Naive thymus-derived CD8-positive, alpha-beta T cell (primary cell): ENCODE results near the gene TRPM2. TPM values are rescaled to one million over a fixed set of nuclear protein-coding genes. Genes with fewer than 3 reads are reported as not detected.

Experiments used
- ATAC-seq, 2 donors: fragments of 150-1000 bp; cut with Tn5 transposase in 1 of 2; sonication (Bioruptor Pico), chemical (Tn5 transposase) in 1 of 2; 1 replicate in 1 of 2; 2 replicates in 1 of 2; pipeline ENCODE4 v1.10.0; 2021; ENCODE audit warnings: mild to moderate bottlenecking in 2 of 2, moderate library complexity in 2 of 2
- POLR2A ChIA-PET: fragments of 350-600 bp; sonication (Branson Sonifier 250); formaldehyde crosslinking; loops from one replicate; lab custom pipeline; 2021; ENCODE audit warnings: antibody characterized with exemption; lab: Charles Lee
- DNase-seq, 10 donors: peaks; one replicate each; pipeline versions ENCODE4 v3.0.0 to v3.0.0-alpha.2; 2020 to 2022
- H3K27ac Mint-ChIP-seq, 10 donors: one replicate each; pipeline ENCODE4 v1.8.0; 2020 to 2022; ENCODE audit warnings: mild to moderate bottlenecking in 10 of 10, mixed read lengths in 10 of 10, moderate library complexity in 4 of 10, inconsistent platforms in 1 of 10
- H3K27me3 Mint-ChIP-seq, 5 donors: one replicate each; pipeline ENCODE4 v1.8.0; 2021 to 2022; ENCODE audit warnings: mixed read lengths in 5 of 5
- H3K36me3 Mint-ChIP-seq, 3 donors: one replicate each; pipeline ENCODE4 v1.8.0; 2020 to 2022; ENCODE audit warnings: mixed read lengths in 3 of 3, mild to moderate bottlenecking in 2 of 3, inconsistent platforms in 1 of 3
- H3K4me1 Mint-ChIP-seq, 4 donors: one replicate each; pipeline ENCODE4 v1.8.0; 2021 to 2022; ENCODE audit warnings: mixed read lengths in 4 of 4
- H3K4me3 Mint-ChIP-seq, 10 donors: one replicate each; pipeline ENCODE4 v1.8.0; 2020 to 2022; ENCODE audit warnings: mild to moderate bottlenecking in 10 of 10, mixed read lengths in 10 of 10, moderate library complexity in 6 of 10, inconsistent platforms in 1 of 10
- H3K9me3 Mint-ChIP-seq, 9 donors: one replicate each; pipeline ENCODE4 v1.8.0; 2020 to 2022; ENCODE audit warnings: mixed read lengths in 9 of 9, mild to moderate bottlenecking in 3 of 9, inconsistent platforms in 1 of 9, moderate library complexity in 1 of 9
- polyA plus RNA-seq, 3 donors: library from polyadenylated mRNA; unstranded; fragments of 300-500 nt; fragmentation: Illumina TruSeq; gene quantifications; one replicate each; pipeline ENCODE4 v1.2.3, GENCODE V29; 2021
- total RNA-seq, 8 experiments: library from RNA in 2 of 8; stranded (reverse) in 2 of 8; gene quantifications; one replicate each; pipeline ENCODE4 v1.2.3 and lab custom pipeline; 2021 to 2026

TRPM2 gene
- total and polyA plus RNA-seq, 5 experiments from 2014 or later = 0.20 to 1.2 (median 0.37) TPM

DNA sequence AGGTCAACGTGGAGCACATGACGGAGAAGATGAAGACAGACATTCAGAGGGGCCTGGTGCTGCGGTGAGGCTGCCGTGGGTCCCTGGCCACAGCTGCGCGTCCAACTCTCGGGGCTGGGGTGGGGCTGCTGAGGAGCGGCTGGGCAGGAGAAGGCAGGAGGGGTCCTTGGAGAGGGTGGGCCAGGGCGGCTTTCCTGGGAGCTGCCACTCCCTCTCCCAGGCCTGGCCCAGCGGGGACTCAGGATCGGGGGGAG is 28.6 kb upstream of the TRPM2 start:
- Mint-ChIP-seq H3K27ac (no peak overlapping the region), H3K27me3 (no peaks in the 10 kb centered on the region), H3K9me3 (no peaks in the 10 kb centered on the region), H3K36me3 (peaks cover 0 to 16% (median 0%) of the 10 kb centered on the region in 3 donors), H3K4me3 (no peak overlapping the region), H3K4me1 (no peaks in the 10 kb centered on the region)
- POLR2A ChIA-PET = no interaction called here
- no peak for ATAC-seq
- no peak for DNase-seq

- no peak overlapping the region for H3K4me3 Mint-ChIP-seq
- H3K9me3 Mint-ChIP-seq = no peaks in the 10 kb centered on the region
- POLR2A ChIA-PET = no interaction called here
- H3K4me1 Mint-ChIP-seq = no peaks in the 10 kb centered on the region
- DNase-seq = no peak
- H3K36me3 Mint-ChIP-seq = peaks cover 0 to 14% (median 0%) of the 10 kb centered on the region in 3 donors
- ATAC-seq = no peak
- no peaks in the 10 kb centered on the region for H3K27me3 Mint-ChIP-seq
- H3K27ac Mint-ChIP-seq = peak overlapping the region in 1 of 10 donors; percentile 77
Measured at GRCh38 chr21:44325386-44326271, 27.8 kb upstream of the TRPM2 start.

DNA sequence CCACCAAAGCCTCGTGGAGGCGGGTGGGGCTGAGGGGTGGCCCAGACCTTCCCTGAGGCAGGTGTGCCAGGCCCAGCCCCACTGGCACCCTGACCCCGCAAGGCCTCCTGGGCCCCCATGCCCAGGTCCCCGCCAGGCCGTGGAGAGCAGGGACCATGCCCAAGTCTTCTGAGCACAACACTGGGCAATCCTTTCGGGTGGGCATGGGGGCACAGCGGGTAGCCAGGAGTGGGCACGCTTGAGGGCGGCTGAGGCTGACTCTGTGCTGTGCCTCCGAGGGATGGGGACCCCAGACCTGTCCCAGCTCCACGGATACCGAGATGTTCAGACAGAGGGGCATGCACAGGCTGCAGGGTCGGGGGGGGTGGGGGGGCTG is 27.2 kb upstream of the TRPM2 start:
- Mint-ChIP-seq H3K4me3 (no peak overlapping the region), H3K27ac (no peak overlapping the region), H3K36me3 (peaks cover 0 to 14% (median 0%) of the 10 kb centered on the region in 3 donors), H3K9me3 (no peaks in the 10 kb centered on the region), H3K27me3 (no peaks in the 10 kb centered on the region), H3K4me1 (no peaks in the 10 kb centered on the region)
- POLR2A ChIA-PET = no interaction called here
- ATAC-seq (no peak), DNase-seq (no peak)

DNA sequence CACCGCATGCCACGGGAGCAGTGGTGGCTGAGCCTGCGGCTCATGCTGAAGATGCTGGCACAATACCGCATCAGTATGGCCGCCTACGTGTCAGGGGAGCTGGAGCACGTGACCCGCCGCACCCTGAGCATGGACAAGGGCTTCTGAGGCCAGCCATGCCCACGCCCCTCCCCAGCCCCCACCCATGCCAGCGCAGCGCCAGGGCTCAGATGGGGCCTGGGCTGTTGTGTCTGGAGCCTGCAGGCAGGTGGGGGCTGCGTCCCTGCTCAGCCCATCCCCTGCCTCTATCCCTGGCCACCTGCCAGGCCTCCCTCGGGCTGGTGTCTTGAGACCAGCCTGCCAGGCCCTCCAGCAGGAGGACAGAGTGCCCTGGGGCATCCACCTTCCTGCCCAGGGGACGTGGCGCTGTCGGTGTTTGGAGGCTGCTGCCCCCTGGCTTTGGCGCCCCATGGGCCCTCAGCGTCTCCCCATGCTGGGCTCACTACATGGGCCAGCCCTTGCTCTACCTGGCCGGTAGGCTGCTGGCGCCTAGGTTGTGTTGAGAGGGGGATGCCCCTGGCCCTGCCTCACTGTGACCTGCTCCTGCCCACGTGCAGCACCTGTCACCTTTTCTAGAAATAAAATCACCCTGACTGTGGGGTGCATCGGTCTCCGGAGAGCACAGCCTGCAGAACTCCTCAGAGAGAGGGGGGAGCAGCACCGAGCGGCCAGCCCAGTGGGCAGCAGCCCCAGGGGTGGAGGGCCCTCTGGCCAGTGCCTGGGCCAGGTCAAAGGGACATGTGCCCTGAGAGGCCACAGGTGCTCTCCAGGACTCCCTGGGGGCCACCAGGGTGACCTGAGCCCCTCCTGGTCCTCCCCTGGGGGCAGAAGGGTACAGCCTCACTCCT is 26.5 kb upstream of the TRPM2 start:
- POLR2A ChIA-PET = no interaction called here
- no peaks in the 10 kb centered on the region for H3K27me3 Mint-ChIP-seq
- H3K4me3 Mint-ChIP-seq = no peak overlapping the region
- H3K36me3 Mint-ChIP-seq = peaks cover 0 to 13% (median 0%) of the 10 kb centered on the region in 3 donors
- peaks cover 0 to 4% (median 0%) of the 10 kb centered on the region in 4 donors for H3K4me1 Mint-ChIP-seq
- H3K9me3 Mint-ChIP-seq = no peaks in the 10 kb centered on the region
- DNase-seq = no peak
- H3K27ac Mint-ChIP-seq = peak overlapping the region in 3 of 10 donors; percentile 14 to 60 (median 33)
- no peak for ATAC-seq

GRCh38 chr21:44327603-44327974 is 25.8 kb upstream of the TRPM2 start:
- H3K9me3 Mint-ChIP-seq = no peaks in the 10 kb centered on the region
- POLR2A ChIA-PET = interaction anchor here (0.6 kb wide), 1 partner anchor 11 kb away, joined by 3 read pairs; the partner anchor contains the start of gene CFAP410
- peaks cover 0 to 14% (median 0%) of the 10 kb centered on the region in 3 donors for H3K36me3 Mint-ChIP-seq
- no peak overlapping the region for H3K4me3 Mint-ChIP-seq
- ATAC-seq (no peak), DNase-seq (no peak)
- no peaks in the 10 kb centered on the region for H3K27me3 Mint-ChIP-seq
- peak overlapping the region in 1 of 10 donors; percentile 14 for H3K27ac Mint-ChIP-seq
- H3K4me1 Mint-ChIP-seq = peaks cover 0 to 4% (median 0%) of the 10 kb centered on the region in 4 donors

DNA sequence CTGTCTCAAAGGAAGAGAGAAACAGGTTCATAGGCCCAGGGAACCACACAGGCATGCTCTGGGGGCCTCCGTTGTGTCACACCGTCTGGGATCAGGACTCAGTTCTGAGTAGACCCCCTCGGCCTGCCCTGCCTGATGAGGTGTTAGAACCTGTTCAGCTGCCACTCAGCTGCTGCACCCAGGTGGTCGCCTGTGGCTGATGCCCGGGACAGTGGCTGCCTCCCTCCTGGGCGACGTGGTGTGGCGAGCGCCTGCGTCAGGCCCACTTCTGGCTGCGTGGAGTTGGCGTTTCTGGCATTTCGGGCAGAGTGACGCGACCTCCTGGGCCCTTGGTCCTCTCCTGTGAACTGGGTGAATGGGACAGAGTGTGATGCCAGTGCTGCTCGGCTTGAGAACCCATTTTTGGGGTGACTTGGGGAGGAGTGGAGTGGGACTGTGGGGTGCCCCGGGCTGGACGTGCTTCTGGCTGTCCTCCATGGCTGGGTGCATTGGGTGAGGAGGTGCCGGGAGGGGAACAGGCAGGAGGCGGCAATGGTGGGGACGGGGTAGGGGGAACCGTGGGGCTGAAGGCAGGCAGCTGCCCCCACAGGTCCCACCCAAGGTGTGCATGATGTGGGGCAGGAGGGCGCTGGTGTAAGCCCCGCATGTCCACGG is 25.1 kb upstream of the TRPM2 start:
- Mint-ChIP-seq H3K4me3 (no peak overlapping the region), H3K27ac (peak overlapping the region in 3 of 10 donors; percentile 57 to 74 (median 67)), H3K36me3 (peaks cover 0 to 10% (median 0%) of the 10 kb centered on the region in 3 donors), H3K27me3 (no peaks in the 10 kb centered on the region), H3K9me3 (no peaks in the 10 kb centered on the region), H3K4me1 (peaks cover 0 to 4% (median 0%) of the 10 kb centered on the region in 4 donors)
- POLR2A ChIA-PET = interaction anchor here (0.6 to 1.0 kb wide), 2 partner anchors 10 to 11 kb away, joined by 3 to 5 read pairs; partner anchors contain the start of gene CFAP410
- DNase-seq = no peak
- peak; percentile 12 to 15 for ATAC-seq

- no peaks in the 10 kb centered on the region for H3K27me3 Mint-ChIP-seq
- POLR2A ChIA-PET = interaction anchor here (1.0 kb wide), 1 partner anchor 9 kb away, joined by 5 read pairs; no protein-coding TSS in a partner anchor
- peaks cover 0 to 10% (median 0%) of the 10 kb centered on the region in 3 donors for H3K36me3 Mint-ChIP-seq
- no peak overlapping the region for H3K4me3 Mint-ChIP-seq
- DNase-seq = no peak
- H3K4me1 Mint-ChIP-seq = peaks cover 0 to 4% (median 0%) of the 10 kb centered on the region in 4 donors
- peak overlapping the region in 3 of 10 donors; percentile 59 to 79 (median 67) for H3K27ac Mint-ChIP-seq
- peak in 1 of 2 donors; percentile 16 for ATAC-seq
- H3K9me3 Mint-ChIP-seq = no peaks in the 10 kb centered on the region
Measured at GRCh38 chr21:44329086-44329889, 24.1 kb upstream of the TRPM2 start.

GRCh38 chr21:44329971-44330681 is 23.3 kb upstream of the TRPM2 start:
- Mint-ChIP-seq H3K27me3 (no peaks in the 10 kb centered on the region), H3K4me1 (peaks cover 0 to 4% (median 0%) of the 10 kb centered on the region in 4 donors), H3K36me3 (peaks cover 0 to 11% (median 0%) of the 10 kb centered on the region in 3 donors), H3K27ac (peak overlapping the region in 2 of 10 donors; percentile 56 to 67), H3K9me3 (no peaks in the 10 kb centered on the region), H3K4me3 (no peak overlapping the region)
- no peak for DNase-seq
- ATAC-seq = no peak
- POLR2A ChIA-PET = interaction anchor here (0.8 kb wide), 1 partner anchor 12 kb away, joined by 3 read pairs; no protein-coding TSS in a partner anchor

GRCh38 chr21:44330698-44331097 is 22.7 kb upstream of the TRPM2 start:
- DNase-seq (no peak), ATAC-seq (no peak)
- peaks cover 0 to 13% (median 0%) of the 10 kb centered on the region in 3 donors for H3K36me3 Mint-ChIP-seq
- peaks cover 0 to 4% (median 0%) of the 10 kb centered on the region in 4 donors for H3K4me1 Mint-ChIP-seq
- H3K27ac Mint-ChIP-seq = no peak overlapping the region
- no peak overlapping the region for H3K4me3 Mint-ChIP-seq
- POLR2A ChIA-PET = interaction anchor here (0.8 kb wide), 1 partner anchor 12 kb away, joined by 3 read pairs; no protein-coding TSS in a partner anchor
- H3K27me3 Mint-ChIP-seq = no peaks in the 10 kb centered on the region
- no peaks in the 10 kb centered on the region for H3K9me3 Mint-ChIP-seq

DNA sequence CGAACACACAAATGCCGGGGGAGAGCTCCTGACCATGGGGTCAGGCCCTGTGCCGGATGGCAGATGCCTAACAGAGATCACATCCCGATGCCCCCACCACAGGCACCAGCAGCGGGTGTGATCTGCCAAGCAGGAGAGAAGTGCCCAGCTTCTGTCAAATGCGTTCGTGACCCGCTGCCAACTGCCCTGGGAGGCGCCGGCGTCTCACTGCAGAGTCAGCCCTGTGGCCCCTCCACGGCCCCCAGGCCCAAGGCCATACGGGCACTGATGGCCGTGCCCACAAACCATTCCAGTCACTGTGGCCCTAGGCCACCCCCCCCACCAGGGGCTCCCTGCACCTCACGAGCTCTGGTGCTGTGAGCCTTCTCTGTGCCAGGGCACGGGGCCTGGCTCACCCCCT is 22.2 kb upstream of the TRPM2 start:
- no peaks in the 10 kb centered on the region for H3K27me3 Mint-ChIP-seq
- H3K9me3 Mint-ChIP-seq = no peaks in the 10 kb centered on the region
- no peak for DNase-seq
- H3K36me3 Mint-ChIP-seq = peaks cover 0 to 13% (median 0%) of the 10 kb centered on the region in 3 donors
- peaks cover 0 to 4% (median 0%) of the 10 kb centered on the region in 4 donors for H3K4me1 Mint-ChIP-seq
- ATAC-seq = no peak
- H3K4me3 Mint-ChIP-seq = no peak overlapping the region
- H3K27ac Mint-ChIP-seq = peak overlapping the region in 1 of 10 donors; percentile 53
- POLR2A ChIA-PET = no interaction called here

DNA sequence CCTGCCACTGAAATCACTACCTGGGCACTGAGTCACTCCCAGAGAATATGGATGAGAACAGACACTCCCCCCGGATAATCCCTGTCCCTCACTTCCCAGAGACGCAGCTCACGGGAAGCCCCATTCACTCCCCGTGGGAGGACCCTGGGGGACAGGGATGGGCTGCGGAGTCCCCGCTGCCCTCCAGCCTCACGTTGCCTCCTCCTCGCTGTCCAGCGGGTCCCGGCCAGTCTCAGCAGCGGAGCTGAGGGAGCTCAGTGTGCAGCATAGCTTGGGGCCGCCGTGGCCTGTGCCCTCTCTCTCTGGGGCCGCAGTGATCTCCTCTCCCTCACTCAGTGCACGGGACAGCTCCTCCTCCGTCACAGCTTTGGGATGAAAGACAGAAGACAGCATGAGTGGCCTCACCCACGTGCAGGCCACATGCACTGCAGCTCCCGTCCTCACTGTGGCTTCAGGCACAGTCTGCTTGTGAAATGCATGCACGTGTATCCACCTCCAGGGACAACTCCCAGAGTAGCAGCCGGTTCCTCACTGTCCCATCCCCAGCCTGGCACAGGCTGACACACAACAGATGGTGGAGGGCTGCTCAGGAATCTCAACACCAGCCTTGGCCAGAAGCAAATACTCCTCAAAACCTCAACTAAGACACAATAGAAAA is 21.6 kb upstream of the TRPM2 start:
- ATAC-seq = no peak
- Mint-ChIP-seq H3K27ac (peak overlapping the region in 4 of 10 donors; percentile 44 to 69 (median 60)), H3K4me3 (peak overlapping the region in 1 of 10 donors; percentile 16), H3K9me3 (no peaks in the 10 kb centered on the region), H3K36me3 (peaks cover 0 to 19% (median 0%) of the 10 kb centered on the region in 3 donors), H3K4me1 (peaks cover 0 to 4% (median under 1%) of the 10 kb centered on the region in 4 donors), H3K27me3 (no peaks in the 10 kb centered on the region)
- no peak for DNase-seq
- POLR2A ChIA-PET = no interaction called here
